ENCODE results near the gene LMAN1L. TPM values are rescaled to one million over a fixed set of nuclear protein-coding genes. Genes with fewer than 3 reads are reported as not detected.

The LMAN1L gene
- total RNA-seq, 2 experiments from 2014 or later: 0.56 to 0.93 TPM

- peaks cover 13% of the 10 kb centered on the region for H3K36me3 ChIP-seq (ENCODE audit: insufficient read depth, low read length)
- peaks cover 79% of the 10 kb centered on the region for H3K4me1 ChIP-seq (ENCODE audit: insufficient read depth, low read length)
- intact Hi-C loops (cut with DNase I, micrococcal nuclease): no loop called here
- TF ChIP-seq, protein P1, sequence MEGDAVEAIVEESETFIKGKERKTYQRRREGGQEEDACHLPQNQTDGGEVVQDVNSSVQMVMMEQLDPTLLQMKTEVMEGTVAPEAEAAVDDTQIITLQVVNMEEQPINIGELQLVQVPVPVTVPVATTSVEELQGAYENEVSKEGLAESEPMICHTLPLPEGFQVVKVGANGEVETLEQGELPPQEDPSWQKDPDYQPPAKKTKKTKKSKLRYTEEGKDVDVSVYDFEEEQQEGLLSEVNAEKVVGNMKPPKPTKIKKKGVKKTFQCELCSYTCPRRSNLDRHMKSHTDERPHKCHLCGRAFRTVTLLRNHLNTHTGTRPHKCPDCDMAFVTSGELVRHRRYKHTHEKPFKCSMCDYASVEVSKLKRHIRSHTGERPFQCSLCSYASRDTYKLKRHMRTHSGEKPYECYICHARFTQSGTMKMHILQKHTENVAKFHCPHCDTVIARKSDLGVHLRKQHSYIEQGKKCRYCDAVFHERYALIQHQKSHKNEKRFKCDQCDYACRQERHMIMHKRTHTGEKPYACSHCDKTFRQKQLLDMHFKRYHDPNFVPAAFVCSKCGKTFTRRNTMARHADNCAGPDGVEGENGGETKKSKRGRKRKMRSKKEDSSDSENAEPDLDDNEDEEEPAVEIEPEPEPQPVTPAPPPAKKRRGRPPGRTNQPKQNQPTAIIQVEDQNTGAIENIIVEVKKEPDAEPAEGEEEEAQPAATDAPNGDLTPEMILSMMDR (IDR thresholded peaks at IDR 0.05): no peak
- Mint-ChIP-seq H3K27ac (peak overlapping the region; percentile 72), H3K27me3 (no peaks in the 10 kb centered on the region), H3K4me1 (ENCODE audit: low read depth) (peaks cover 74% of the 10 kb centered on the region), H3K9me3 (no peaks in the 10 kb centered on the region), H3K36me3 (ENCODE audit: low read depth) (peaks cover 45% of the 10 kb centered on the region), H3K4me3 (peak overlapping the region; percentile 86)
- no peaks in the 10 kb centered on the region for H3K9me3 ChIP-seq (ENCODE audit: control insufficient read depth in 1 of 2, insufficient read depth in 1 of 2, low read length in 2 of 2)
- peak in 4 of 14 experiments; percentile 23 to 64 (median 56) for DNase-seq
- ATAC-seq (ENCODE audit: poor library complexity): no peak
- H3K27ac ChIP-seq (ENCODE audit: low read depth in 1 of 2, low read length in 2 of 2): peak overlapping the region; percentile 21 to 66
- H3K27me3 ChIP-seq (ENCODE audit: control insufficient read depth in 1 of 2, insufficient read depth in 2 of 2, low read length in 2 of 2): no peaks in the 10 kb centered on the region
- ChIA-PET POLR2A (interaction anchor here (0.6 to 2.2 kb wide), 14 partner anchors 9 to 332 kb away, joined by 3 to 12 read pairs (median 4); partner anchors contain the start of genes C15orf39, CLK3, FAM219B and MPI), CTCF (interaction anchor here (0.8 to 2.0 kb wide), 8 partner anchors 13 to 83 kb away, joined by 3 to 8 read pairs (median 5); partner anchors contain the start of genes FAM219B and ULK3)
- H3K4me3 ChIP-seq (ENCODE audit: low read length): peak overlapping the region; percentile 23
These were observed 57.2 kb downstream of the LMAN1L start for GRCh38 chr15:74869726-74870407.

GRCh38 chr15:74870436-74871215 is 58.0 kb downstream of the LMAN1L start:
- ATAC-seq (ENCODE audit: poor library complexity) (no peak), DNase-seq (peak in 1 of 14 experiments; percentile 2)
- H3K4me1 Mint-ChIP-seq (ENCODE audit: low read depth): peaks cover 69% of the 10 kb centered on the region
- peak overlapping the region; percentile 21 to 66 for H3K27ac ChIP-seq (ENCODE audit: low read depth in 1 of 2, low read length in 2 of 2)
- H3K9me3 ChIP-seq (ENCODE audit: control insufficient read depth in 1 of 2, insufficient read depth in 1 of 2, low read length in 2 of 2): no peaks in the 10 kb centered on the region
- no peaks in the 10 kb centered on the region for H3K27me3 ChIP-seq (ENCODE audit: control insufficient read depth in 1 of 2, insufficient read depth in 2 of 2, low read length in 2 of 2)
- peaks cover 41% of the 10 kb centered on the region for H3K36me3 Mint-ChIP-seq (ENCODE audit: low read depth)
- peak overlapping the region; percentile 72 for H3K27ac Mint-ChIP-seq
- H3K4me3 Mint-ChIP-seq: peak overlapping the region; percentile 86
- H3K4me1 ChIP-seq (ENCODE audit: insufficient read depth, low read length): peaks cover 76% of the 10 kb centered on the region
- H3K4me3 ChIP-seq (ENCODE audit: low read length): no peak overlapping the region
- CTCF ChIA-PET: interaction anchor here (0.8 to 2.0 kb wide), 8 partner anchors 13 to 83 kb away, joined by 3 to 8 read pairs (median 4); partner anchors contain the start of genes FAM219B and ULK3
- no peaks in the 10 kb centered on the region for H3K9me3 Mint-ChIP-seq
- TF ChIP-seq, protein P1 (IDR thresholded peaks at IDR 0.05): no peak
- H3K27me3 Mint-ChIP-seq: no peaks in the 10 kb centered on the region
- peaks cover 13% of the 10 kb centered on the region for H3K36me3 ChIP-seq (ENCODE audit: insufficient read depth, low read length)
- POLR2A ChIA-PET: interaction anchor here (0.7 to 2.2 kb wide), 10 partner anchors 11 to 331 kb away, joined by 3 to 12 read pairs (median 4); partner anchors contain the start of genes C15orf39, CLK3 and ULK3
- intact Hi-C loops (cut with DNase I, micrococcal nuclease): no loop called here

GRCh38 chr15:74872702-74873035 is 60.0 kb downstream of the LMAN1L start:
- Mint-ChIP-seq H3K4me1 (ENCODE audit: low read depth) (peaks cover 50% of the 10 kb centered on the region), H3K27ac (peak overlapping the region; percentile 90), H3K4me3 (peak overlapping the region; percentile 94), H3K27me3 (no peaks in the 10 kb centered on the region), H3K36me3 (ENCODE audit: low read depth) (peaks cover 26% of the 10 kb centered on the region), H3K9me3 (no peaks in the 10 kb centered on the region)
- ChIA-PET POLR2A (interaction anchor here (1.0 to 1.8 kb wide), 4 partner anchors 17 to 34 kb away, joined by 3 to 8 read pairs (median 6); partner anchors contain the start of genes FAM219B, MPI and ULK3), CTCF (interaction anchor here (1.1 to 1.5 kb wide), 2 partner anchors 29 to 79 kb away, joined by 3 to 4 read pairs; partner anchors contain the start of gene ULK3)
- Histone ChIP-seq H3K9me3 (ENCODE audit: control insufficient read depth in 1 of 2, insufficient read depth in 1 of 2, low read length in 2 of 2) (no peaks in the 10 kb centered on the region), H3K4me1 (ENCODE audit: insufficient read depth, low read length) (peaks cover 56% of the 10 kb centered on the region), H3K27ac (ENCODE audit: low read depth in 1 of 2, low read length in 2 of 2) (peak overlapping the region; percentile 93 to 94), H3K36me3 (ENCODE audit: insufficient read depth, low read length) (peaks cover 6% of the 10 kb centered on the region), H3K4me3 (ENCODE audit: low read length) (peak overlapping the region; percentile 65), H3K27me3 (ENCODE audit: control insufficient read depth in 1 of 2, insufficient read depth in 2 of 2, low read length in 2 of 2) (no peaks in the 10 kb centered on the region)
- intact Hi-C loops (cut with DNase I, micrococcal nuclease): loop anchor here (1.0 to 2.0 kb wide), 6 partner anchors 17 to 64 kb away; partner anchors contain the start of genes ULK3 (in 2 of the 2), FAM219B (in 1 of the 2) and MPI (in 1 of the 2)
- TF ChIP-seq, protein P1 (IDR thresholded peaks at IDR 0.05): no peak
- ATAC-seq (ENCODE audit: poor library complexity) (no peak), DNase-seq (no peak)

Measured in CD4-positive, alpha-beta T cell (primary cell).